Stimulated activated naive B cell treated with anti-CD40 and anti-IgM and Interleukin-4, amounts not matched to agents 10 μg/mL and 1 μg/mL and 100 μg/mL, for 72 hours (primary cell): ENCODE measurements around the gene SRPX.

Experiments
- ATAC-seq, 2 donors: fragments of 150-1000 bp; cut with Tn5 transposase; replicated peaks; 2 replicates each; pipeline ENCODE4 v1.10.0; 2021; ENCODE audit warnings: moderate library complexity in 1 of 2
- DNase-seq: peaks from one replicate; pipeline ENCODE4 v3.0.0; 2021
- H3K27ac Mint-ChIP-seq: one replicate; pipeline ENCODE4 v1.8.0; 2022; ENCODE audit warnings: mild to moderate bottlenecking, mixed read lengths
- H3K27me3 Mint-ChIP-seq, 2 donors: one replicate each; pipeline ENCODE4 v1.8.0; 2022; ENCODE audit warnings: mixed read lengths in 2 of 2
- H3K36me3 Mint-ChIP-seq, 2 donors: one replicate each; pipeline ENCODE4 v1.8.0; 2022; ENCODE audit warnings: mixed read lengths in 2 of 2, mild to moderate bottlenecking in 1 of 2
- H3K4me1 Mint-ChIP-seq, 2 donors: one replicate each; pipeline ENCODE4 v1.8.0; 2022; ENCODE audit warnings: mixed read lengths in 2 of 2, mild to moderate bottlenecking in 1 of 2
- H3K4me3 Mint-ChIP-seq, 2 donors: one replicate each; pipeline ENCODE4 v1.8.0; 2022; ENCODE audit warnings: mild to moderate bottlenecking in 2 of 2, mixed read lengths in 2 of 2, moderate library complexity in 1 of 2
- H3K9me3 Mint-ChIP-seq, 2 donors: one replicate each; pipeline ENCODE4 v1.8.0; 2022; ENCODE audit warnings: mixed read lengths in 2 of 2, mild to moderate bottlenecking in 1 of 2

SRPX gene

DNA sequence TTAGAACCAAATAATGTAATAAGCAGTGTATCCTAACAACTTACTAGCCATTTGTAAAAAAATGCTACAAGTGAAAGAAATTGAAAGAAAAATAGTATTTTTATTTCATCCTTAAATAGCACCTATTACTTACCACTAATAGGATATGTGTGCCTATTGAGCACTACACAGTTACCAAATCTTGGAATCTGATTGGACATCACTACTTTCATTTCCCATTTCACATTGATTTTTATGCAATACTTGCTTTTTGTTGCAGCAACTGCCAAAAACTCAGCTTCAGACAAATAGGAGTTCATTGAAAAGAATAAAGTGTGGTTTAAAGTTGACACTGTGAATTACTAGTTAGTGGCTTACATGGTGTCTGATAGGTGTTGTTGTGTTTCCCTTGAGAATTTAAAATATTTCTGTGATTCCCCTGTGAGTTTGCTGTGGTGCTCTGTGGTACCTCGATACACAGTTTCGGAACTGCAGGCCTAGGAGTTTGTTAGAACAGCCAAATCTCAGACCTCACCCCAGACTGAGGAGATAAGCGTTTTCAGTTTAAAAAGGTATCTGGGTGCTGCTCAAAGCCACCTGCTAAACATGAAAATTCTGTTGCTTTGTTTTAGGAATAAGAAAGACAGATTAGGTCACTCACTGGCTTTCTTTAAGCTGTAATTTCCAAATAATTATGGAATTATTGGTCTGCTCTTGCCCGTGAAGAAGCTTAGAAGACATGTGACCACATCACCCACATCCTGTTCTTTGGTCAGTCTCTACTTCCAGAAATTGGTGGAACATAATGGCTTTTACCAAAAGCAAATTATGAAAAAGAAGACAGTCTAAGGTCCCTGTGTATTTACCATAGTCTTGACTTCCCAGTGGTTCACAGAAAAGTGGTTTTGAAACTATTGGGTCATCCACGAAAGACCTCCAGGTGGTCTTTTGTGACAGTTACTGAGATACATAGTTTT, 116.5 kb downstream of the SRPX start:
- Mint-ChIP-seq H3K4me3 (no peak overlapping the region), H3K27me3 (peaks cover 0 to 4% of the 10 kb centered on the region in 2 donors), H3K27ac (no peak overlapping the region), H3K4me1 (peaks cover 0 to 2% of the 10 kb centered on the region in 2 donors), H3K9me3 (peaks cover 0 to 6% of the 10 kb centered on the region in 2 donors), H3K36me3 (no peaks in the 10 kb centered on the region)
- no peak for DNase-seq
- peak; percentile 60 to 61 for ATAC-seq

DNA sequence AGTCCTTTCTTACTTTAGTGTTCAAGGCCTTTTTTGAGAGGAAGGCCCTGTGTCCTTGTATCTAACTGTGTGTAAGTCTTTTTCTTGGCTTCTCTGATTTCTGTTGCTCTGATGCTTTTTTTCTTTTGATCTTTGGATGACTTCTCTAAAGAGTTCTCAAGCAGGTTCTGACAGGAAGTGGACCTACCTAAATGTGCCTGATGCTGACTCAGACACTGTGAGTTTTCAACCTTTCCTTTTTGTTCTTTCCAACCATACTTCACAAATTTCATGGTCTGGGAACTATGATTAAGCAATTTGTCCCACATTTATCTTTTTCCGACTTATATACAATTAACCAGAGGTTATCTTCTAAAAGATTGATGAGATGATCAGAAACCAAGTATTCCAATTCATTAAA, 117.8 kb downstream of the SRPX start:
- DNase-seq (no peak), ATAC-seq (no peak)
- H3K4me1 Mint-ChIP-seq, result peaks cover 0 to 2% of the 10 kb centered on the region in 2 donors

DNA sequence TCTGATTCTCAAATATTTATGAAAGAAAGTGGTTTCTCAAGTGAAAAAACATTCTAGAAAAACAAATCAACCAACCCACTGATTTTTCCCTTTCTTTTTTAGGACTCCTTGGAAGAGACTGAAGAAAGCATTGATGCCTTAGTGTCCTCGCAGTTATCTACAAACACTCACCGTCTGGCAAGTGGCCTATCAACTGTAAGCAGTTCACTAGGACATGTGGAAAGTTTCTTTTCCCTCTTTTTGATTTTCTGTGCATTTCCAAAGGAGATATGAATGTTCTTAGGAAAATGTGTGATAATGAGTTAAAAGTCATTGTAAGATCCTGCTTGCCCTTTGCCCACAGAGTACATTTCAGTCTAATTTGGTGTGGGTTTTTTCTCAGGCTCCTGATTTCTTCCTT, 118.4 kb downstream of the SRPX start:
- no peaks in the 10 kb centered on the region for H3K36me3 Mint-ChIP-seq
- peaks cover 0 to 2% of the 10 kb centered on the region in 2 donors for H3K4me1 Mint-ChIP-seq
- no peak overlapping the region for H3K27ac Mint-ChIP-seq
- no peak for DNase-seq
- peaks cover 2 to 12% of the 10 kb centered on the region in 2 donors for H3K9me3 Mint-ChIP-seq
- ATAC-seq, result no peak
- H3K4me3 Mint-ChIP-seq, result no peak overlapping the region
- peaks cover 0 to 4% of the 10 kb centered on the region in 2 donors for H3K27me3 Mint-ChIP-seq

More for the DNA sequence above, 117.8 kb downstream of the SRPX start:
- Mint-ChIP-seq H3K27ac (no peak overlapping the region), H3K27me3 (peaks cover 0 to 4% of the 10 kb centered on the region in 2 donors), H3K9me3 (peaks cover 2 to 12% of the 10 kb centered on the region in 2 donors), H3K36me3 (no peaks in the 10 kb centered on the region), H3K4me3 (no peak overlapping the region)

DNA sequence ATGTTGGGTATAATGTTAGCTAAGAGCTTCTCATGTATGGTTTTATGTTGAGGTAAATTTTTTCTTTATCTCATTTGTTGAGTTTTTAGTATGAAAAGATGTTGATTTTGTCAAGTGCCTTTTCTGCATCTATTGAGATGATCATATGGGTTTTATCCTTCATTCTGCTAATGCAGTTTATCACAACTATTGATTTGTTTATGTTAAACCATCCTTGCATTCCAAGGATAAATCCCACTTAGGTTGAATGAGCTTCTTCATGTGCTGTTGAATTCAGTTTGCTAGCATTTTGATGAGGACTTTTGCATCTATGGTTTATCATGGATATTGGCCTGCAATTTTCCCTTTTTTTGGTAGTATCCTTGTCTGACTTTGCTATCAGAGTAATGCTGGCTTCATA, 121.0 kb downstream of the SRPX start:
- peaks cover 2 to 12% of the 10 kb centered on the region in 2 donors for H3K9me3 Mint-ChIP-seq
- DNase-seq (no peak), ATAC-seq (no peak)
- H3K27ac Mint-ChIP-seq, result no peak overlapping the region
- no peaks in the 10 kb centered on the region for H3K36me3 Mint-ChIP-seq
- peaks cover 0 to 4% of the 10 kb centered on the region in 2 donors for H3K27me3 Mint-ChIP-seq
- peaks cover 0 to 2% of the 10 kb centered on the region in 2 donors for H3K4me1 Mint-ChIP-seq
- no peak overlapping the region for H3K4me3 Mint-ChIP-seq
